CD8-positive, alpha-beta memory T cell (primary cell): ENCODE results near the gene PCBP1. TPM values are rescaled to one million over a fixed set of nuclear protein-coding genes. Genes with fewer than 3 reads are reported as not detected.

Source experiments
- CTCF ChIA-PET: fragments of 350-600 bp; sonication (Branson Sonifier 250); formaldehyde crosslinking; loops from one replicate; lab custom pipeline; 2021; ENCODE audit warnings: antibody characterized with exemption; lab: Charles Lee
- POLR2A ChIA-PET: fragments of 350-600 bp; sonication (Branson Sonifier 250); formaldehyde crosslinking; loops from one replicate; lab custom pipeline; 2021; ENCODE audit warnings: antibody characterized with exemption; lab: Charles Lee
- DNase-seq, 5 donors: peaks; one replicate each; pipeline versions ENCODE4 v3.0.0 to v3.0.0-alpha.2; 2020 to 2022; ENCODE audit warnings: mixed read lengths in 1 of 5
- H3K27ac ChIP-seq: one replicate; pipeline ENCODE4 v1.7.0; 2013; ENCODE audit warnings: low read depth, mild to moderate bottlenecking, low read length, moderate library complexity
- H3K27me3 ChIP-seq: 2 replicates; pipeline ENCODE4 v1.7.0; 2013; ENCODE audit warnings: low read length, mild to moderate bottlenecking; ENCODE audit not compliant: insufficient read depth, poor library complexity, severe bottlenecking
- H3K36me3 ChIP-seq: 2 replicates; pipeline ENCODE4 v1.7.0; 2013; ENCODE audit warnings: mild to moderate bottlenecking, low read length, moderate library complexity; ENCODE audit not compliant: insufficient read depth
- H3K4me1 ChIP-seq: 2 replicates; pipeline ENCODE4 v1.7.0; 2013; ENCODE audit warnings: mild to moderate bottlenecking, low read length, moderate library complexity; ENCODE audit not compliant: insufficient read depth
- H3K4me3 ChIP-seq: 2 replicates; pipeline ENCODE4 v1.7.0; 2013; ENCODE audit warnings: mild to moderate bottlenecking, low read length
- H3K9me3 ChIP-seq: 2 replicates; pipeline ENCODE4 v1.7.0; 2013; ENCODE audit warnings: mild to moderate bottlenecking, low read length
- H3K27ac Mint-ChIP-seq, 8 donors: one replicate each; pipeline ENCODE4 v1.8.0; 2020 to 2021; ENCODE audit warnings: mixed read lengths in 8 of 8, mild to moderate bottlenecking in 6 of 8, inconsistent platforms in 3 of 8, moderate library complexity in 3 of 8
- H3K27me3 Mint-ChIP-seq, 2 donors: one replicate each; pipeline ENCODE4 v1.8.0; 2020 to 2021; ENCODE audit warnings: mixed read lengths in 2 of 2, mild to moderate bottlenecking in 1 of 2, moderate library complexity in 1 of 2
- H3K36me3 Mint-ChIP-seq, 3 donors: one replicate each; pipeline ENCODE4 v1.8.0; 2020 to 2021; ENCODE audit warnings: mixed read lengths in 3 of 3, inconsistent platforms in 1 of 3, mild to moderate bottlenecking in 1 of 3
- H3K4me1 Mint-ChIP-seq, 3 donors: one replicate each; pipeline ENCODE4 v1.8.0; 2020 to 2021; ENCODE audit warnings: mixed read lengths in 3 of 3, inconsistent platforms in 1 of 3, mild to moderate bottlenecking in 1 of 3
- H3K4me3 Mint-ChIP-seq, 7 donors: one replicate each; pipeline ENCODE4 v1.8.0; 2020 to 2021; ENCODE audit warnings: mixed read lengths in 7 of 7, mild to moderate bottlenecking in 6 of 7, moderate library complexity in 4 of 7, inconsistent platforms in 2 of 7
- H3K9me3 Mint-ChIP-seq, 5 donors: one replicate each; pipeline ENCODE4 v1.8.0; 2020 to 2022; ENCODE audit warnings: mixed read lengths in 5 of 5, mild to moderate bottlenecking in 3 of 5, moderate library complexity in 2 of 5, inconsistent platforms in 1 of 5
- polyA plus RNA-seq: library from polyadenylated mRNA; unstranded; fragments of 300-500 nt; fragmentation: Illumina TruSeq; gene quantifications from one replicate; pipeline ENCODE4 v1.2.3, GENCODE V29; 2021
- total RNA-seq, 2 experiments: library from RNA; stranded (reverse); gene quantifications; one replicate each; pipeline ENCODE4 v1.2.3, GENCODE V29; 2021

Gene PCBP1
- total and polyA plus RNA-seq, 3 experiments from 2014 or later = 161 to 434 (median 428) TPM

- ChIA-PET POLR2A (no interaction called here), CTCF (interaction anchor here (5.2 to 9.2 kb wide), 2 partner anchors 12 to 22 kb away, joined by 52 to 105 read pairs; partner anchors contain the start of gene PCBP1)
- no peaks in the 10 kb centered on the region for H3K27me3 ChIP-seq
- Mint-ChIP-seq H3K4me1 (peaks cover 44 to 65% (median 53%) of the 10 kb centered on the region in 3 donors), H3K27ac (peak overlapping the region; percentile 11 to 86 (median 69)), H3K36me3 (no peaks in the 10 kb centered on the region), H3K27me3 (no peaks in the 10 kb centered on the region), H3K9me3 (no peaks in the 10 kb centered on the region), H3K4me3 (peak overlapping the region in 2 of 7 donors; percentile 11 to 32)
- no peaks in the 10 kb centered on the region for H3K9me3 ChIP-seq
- H3K36me3 ChIP-seq = no peaks in the 10 kb centered on the region
- H3K4me1 ChIP-seq = peaks cover 57% of the 10 kb centered on the region
- H3K27ac ChIP-seq = no peak overlapping the region
- no peak for DNase-seq
- no peak overlapping the region for H3K4me3 ChIP-seq
Observed at GRCh38 chr2:70111752-70112591, 24.7 kb downstream of the PCBP1 start.

GRCh38 chr2:70113359-70114070, 26.2 kb downstream of the PCBP1 start:
- Mint-ChIP-seq H3K4me3 (peak overlapping the region in 1 of 7 donors; percentile 16), H3K36me3 (no peaks in the 10 kb centered on the region), H3K27ac (peak overlapping the region in 6 of 8 donors; percentile 26 to 87 (median 63)), H3K4me1 (peaks cover 32 to 61% (median 39%) of the 10 kb centered on the region in 3 donors), H3K27me3 (no peaks in the 10 kb centered on the region), H3K9me3 (no peaks in the 10 kb centered on the region)
- DNase-seq = no peak
- POLR2A ChIA-PET = interaction anchor here (0.6 to 0.8 kb wide), 4 partner anchors 10 to 169 kb away, joined by 3 to 5 read pairs (median 4); no protein-coding TSS in a partner anchor
- no peak overlapping the region for H3K4me3 ChIP-seq
- H3K27ac ChIP-seq = no peak overlapping the region
- CTCF ChIA-PET = interaction anchor here (0.7 kb wide), 1 partner anchor 127 kb away, joined by 3 read pairs; no protein-coding TSS in a partner anchor
- no peaks in the 10 kb centered on the region for H3K36me3 ChIP-seq
- H3K4me1 ChIP-seq = peaks cover 48% of the 10 kb centered on the region
- H3K9me3 ChIP-seq = no peaks in the 10 kb centered on the region
- no peaks in the 10 kb centered on the region for H3K27me3 ChIP-seq

- Mint-ChIP-seq H3K27me3 (no peaks in the 10 kb centered on the region), H3K36me3 (no peaks in the 10 kb centered on the region), H3K27ac (peak overlapping the region in 3 of 8 donors; percentile 62 to 89 (median 80)), H3K4me1 (peaks cover 23 to 51% (median 31%) of the 10 kb centered on the region in 3 donors), H3K4me3 (peak overlapping the region in 1 of 7 donors; percentile 60), H3K9me3 (no peaks in the 10 kb centered on the region)
- peak overlapping the region; percentile 11 for H3K27ac ChIP-seq
- POLR2A ChIA-PET = interaction anchor here (0.8 to 2.6 kb wide), 5 partner anchors 9 to 30 kb away, joined by 3 to 17 read pairs (median 5); partner anchors contain the start of gene PCBP1
- DNase-seq = no peak
- H3K9me3 ChIP-seq = no peaks in the 10 kb centered on the region
- H3K27me3 ChIP-seq = no peaks in the 10 kb centered on the region
- no peak overlapping the region for H3K4me3 ChIP-seq
- H3K4me1 ChIP-seq = peaks cover 34% of the 10 kb centered on the region
- CTCF ChIA-PET = interaction anchor here (0.8 to 2.4 kb wide), 8 partner anchors 9 to 47 kb away, joined by 3 to 8 read pairs (median 4); no protein-coding TSS in a partner anchor
- H3K36me3 ChIP-seq = no peaks in the 10 kb centered on the region
Observed at GRCh38 chr2:70115646-70116442, 28.6 kb downstream of the PCBP1 start.

GRCh38 chr2:70116936-70117552, 29.8 kb downstream of the PCBP1 start:
- H3K4me3 ChIP-seq = no peak overlapping the region
- H3K27ac Mint-ChIP-seq = peak overlapping the region in 2 of 8 donors; percentile 39 to 42
- H3K9me3 Mint-ChIP-seq = no peaks in the 10 kb centered on the region
- no peaks in the 10 kb centered on the region for H3K36me3 Mint-ChIP-seq
- no peaks in the 10 kb centered on the region for H3K9me3 ChIP-seq
- POLR2A ChIA-PET = interaction anchor here (0.7 to 2.6 kb wide), 3 partner anchors 8 to 29 kb away, joined by 3 to 17 read pairs (median 3); no protein-coding TSS in a partner anchor
- H3K27ac ChIP-seq = no peak overlapping the region
- CTCF ChIA-PET = interaction anchor here (0.9 kb wide), 1 partner anchor 24 kb away, joined by 4 read pairs; no protein-coding TSS in a partner anchor
- H3K36me3 ChIP-seq = no peaks in the 10 kb centered on the region
- no peaks in the 10 kb centered on the region for H3K27me3 Mint-ChIP-seq
- no peak for DNase-seq
- no peaks in the 10 kb centered on the region for H3K27me3 ChIP-seq
- H3K4me3 Mint-ChIP-seq = no peak overlapping the region
- H3K4me1 Mint-ChIP-seq = peaks cover 22 to 51% (median 32%) of the 10 kb centered on the region in 3 donors
- peaks cover 28% of the 10 kb centered on the region for H3K4me1 ChIP-seq

GRCh38 chr2:70118798-70119454, 31.6 kb downstream of the PCBP1 start:
- H3K9me3 ChIP-seq = no peaks in the 10 kb centered on the region
- ChIA-PET CTCF (no interaction called here), POLR2A (no interaction called here)
- no peaks in the 10 kb centered on the region for H3K9me3 Mint-ChIP-seq
- H3K4me3 Mint-ChIP-seq = peak overlapping the region in 3 of 7 donors; percentile 7 to 72 (median 21)
- no peak overlapping the region for H3K4me3 ChIP-seq
- H3K36me3 ChIP-seq = no peaks in the 10 kb centered on the region
- peaks cover 30 to 60% (median 41%) of the 10 kb centered on the region in 3 donors for H3K4me1 Mint-ChIP-seq
- H3K27ac ChIP-seq = peak overlapping the region; percentile 16
- no peak for DNase-seq
- peak overlapping the region in 6 of 8 donors; percentile 21 to 77 (median 45) for H3K27ac Mint-ChIP-seq
- peaks cover 43% of the 10 kb centered on the region for H3K4me1 ChIP-seq
- no peaks in the 10 kb centered on the region for H3K27me3 Mint-ChIP-seq
- H3K36me3 Mint-ChIP-seq = peaks cover 0 to 2% (median 0%) of the 10 kb centered on the region in 3 donors
- H3K27me3 ChIP-seq = no peaks in the 10 kb centered on the region

GRCh38 chr2:70121627-70122372, 34.5 kb downstream of the PCBP1 start:
- DNase-seq = no peak
- peaks cover 0 to 6% of the 10 kb centered on the region in 2 donors for H3K27me3 Mint-ChIP-seq
- POLR2A ChIA-PET = interaction anchor here (0.5 to 6.9 kb wide), 10 partner anchors 10 to 207 kb away, joined by 3 to 153 read pairs (median 8); partner anchors contain the start of gene MXD1
- peaks cover 54 to 79% (median 69%) of the 10 kb centered on the region in 3 donors for H3K4me1 Mint-ChIP-seq
- Histone ChIP-seq H3K4me3 (no peak overlapping the region), H3K27me3 (no peaks in the 10 kb centered on the region), H3K4me1 (peaks cover 49% of the 10 kb centered on the region), H3K9me3 (no peaks in the 10 kb centered on the region), H3K27ac (peak overlapping the region; percentile 54), H3K36me3 (no peaks in the 10 kb centered on the region)
- H3K27ac Mint-ChIP-seq = peak overlapping the region; percentile 55 to 99 (median 78)
- peak overlapping the region in 1 of 7 donors; percentile 73 for H3K4me3 Mint-ChIP-seq
- CTCF ChIA-PET = interaction anchor here (1.1 to 5.9 kb wide), 8 partner anchors 12 to 209 kb away, joined by 3 to 73 read pairs (median 8); partner anchors contain the start of gene PCBP1
- peaks cover 0 to 2% (median 0%) of the 10 kb centered on the region in 5 donors for H3K9me3 Mint-ChIP-seq
- H3K36me3 Mint-ChIP-seq = peaks cover 0 to 11% (median 0%) of the 10 kb centered on the region in 3 donors
